Adipocyte (in vitro differentiated cells): Measurements from ENCODE around the gene PLEKHF1.
"Not testable (repeated sequence)": the region's sequence is repeated elsewhere in the genome, so short reads cannot be mapped to it uniquely, and the experiment has no call there.

ENCODE experiments used
- DNase-seq: peaks from one replicate; pipeline ENCODE4 v3.0.0-alpha.2; 2015; ENCODE audit warnings: low read depth
- H3K27me3 ChIP-seq: replicated peaks from 2 replicates; pipeline ENCODE4 v1.7.0; 2013; ENCODE audit warnings: mild to moderate bottlenecking, low read length, moderate library complexity; ENCODE audit not compliant: control insufficient read depth, insufficient read depth
- H3K36me3 ChIP-seq: 2 replicates; pipeline ENCODE4 v1.7.0; 2013; ENCODE audit warnings: low read length, mild to moderate bottlenecking, moderate library complexity; ENCODE audit not compliant: control insufficient read depth, insufficient read depth, severe bottlenecking
- H3K4me1 ChIP-seq: 2 replicates; pipeline ENCODE4 v1.7.0; 2013; ENCODE audit warnings: mild to moderate bottlenecking, low read length, moderate library complexity; ENCODE audit not compliant: control insufficient read depth, insufficient read depth
- H3K4me3 ChIP-seq: 2 replicates; pipeline ENCODE4 v1.7.0; 2013; ENCODE audit warnings: mild to moderate bottlenecking, low read length, moderate library complexity
- H3K9ac ChIP-seq: 2 replicates; pipeline ENCODE4 v1.7.0; 2013; ENCODE audit warnings: mild to moderate bottlenecking, low read length, moderate library complexity
- H3K9me3 ChIP-seq: 2 replicates; pipeline ENCODE4 v1.7.0; 2013; ENCODE audit warnings: mild to moderate bottlenecking, low read length, moderate library complexity; ENCODE audit not compliant: control insufficient read depth

The PLEKHF1 gene

DNA sequence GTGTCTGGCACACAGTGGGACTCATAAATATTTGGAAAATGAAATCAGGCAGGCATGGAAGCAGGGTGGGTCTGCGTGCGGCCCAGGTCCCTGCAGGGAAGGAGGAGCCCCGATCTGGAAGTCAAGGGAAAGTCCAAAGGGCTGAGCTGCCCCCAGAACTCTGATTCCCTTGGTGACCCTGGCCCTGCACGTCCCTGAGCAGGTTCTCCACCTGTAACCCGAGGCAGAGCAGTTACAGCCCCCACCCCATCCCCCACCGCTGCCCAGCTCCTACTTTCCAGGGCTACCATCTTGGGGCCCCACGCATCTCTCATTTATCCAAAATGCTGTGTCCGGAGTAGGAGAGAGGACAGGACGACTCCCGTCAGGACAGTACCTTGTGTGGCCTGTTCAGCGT is 2.1 kb downstream of the PLEKHF1 start:
- Histone ChIP-seq H3K9ac (peak overlapping the region; percentile 95), H3K4me3 (peak overlapping the region; percentile 82), H3K9me3 (no peaks in the 10 kb centered on the region), H3K36me3 (no peaks in the 10 kb centered on the region), H3K4me1 (peaks cover 62% of the 10 kb centered on the region), H3K27me3 (no peaks in the 10 kb centered on the region)
- DNase-seq = no peak

DNA sequence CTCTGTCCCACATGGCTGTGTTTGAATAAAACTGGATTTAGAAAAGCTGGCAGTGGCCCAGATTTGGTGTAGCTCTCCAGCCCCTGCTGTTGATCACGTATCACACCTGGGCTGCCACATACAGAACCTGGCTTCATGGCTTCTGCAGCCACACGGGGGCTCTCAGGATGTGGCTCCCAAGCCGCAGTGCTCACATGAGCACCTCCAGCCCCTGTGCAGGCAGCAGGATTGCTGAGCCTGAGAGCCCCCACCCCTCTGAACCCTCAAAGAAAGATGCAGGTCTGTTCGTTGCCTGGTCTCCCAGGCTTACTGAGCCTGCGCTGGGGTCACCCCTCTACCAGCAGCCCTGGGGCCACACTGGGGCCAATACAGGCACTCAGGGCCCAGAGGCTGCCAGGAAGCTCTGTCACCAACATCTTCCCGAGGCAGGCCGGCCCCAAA is 2.7 kb downstream of the PLEKHF1 start:
- DNase-seq = no peak
- peak overlapping the region; percentile 82 for H3K4me3 ChIP-seq
- no peaks in the 10 kb centered on the region for H3K36me3 ChIP-seq
- no peaks in the 10 kb centered on the region for H3K9me3 ChIP-seq
- H3K27me3 ChIP-seq = no peaks in the 10 kb centered on the region
- H3K4me1 ChIP-seq = peaks cover 60% of the 10 kb centered on the region
- peak overlapping the region; percentile 95 for H3K9ac ChIP-seq

DNA sequence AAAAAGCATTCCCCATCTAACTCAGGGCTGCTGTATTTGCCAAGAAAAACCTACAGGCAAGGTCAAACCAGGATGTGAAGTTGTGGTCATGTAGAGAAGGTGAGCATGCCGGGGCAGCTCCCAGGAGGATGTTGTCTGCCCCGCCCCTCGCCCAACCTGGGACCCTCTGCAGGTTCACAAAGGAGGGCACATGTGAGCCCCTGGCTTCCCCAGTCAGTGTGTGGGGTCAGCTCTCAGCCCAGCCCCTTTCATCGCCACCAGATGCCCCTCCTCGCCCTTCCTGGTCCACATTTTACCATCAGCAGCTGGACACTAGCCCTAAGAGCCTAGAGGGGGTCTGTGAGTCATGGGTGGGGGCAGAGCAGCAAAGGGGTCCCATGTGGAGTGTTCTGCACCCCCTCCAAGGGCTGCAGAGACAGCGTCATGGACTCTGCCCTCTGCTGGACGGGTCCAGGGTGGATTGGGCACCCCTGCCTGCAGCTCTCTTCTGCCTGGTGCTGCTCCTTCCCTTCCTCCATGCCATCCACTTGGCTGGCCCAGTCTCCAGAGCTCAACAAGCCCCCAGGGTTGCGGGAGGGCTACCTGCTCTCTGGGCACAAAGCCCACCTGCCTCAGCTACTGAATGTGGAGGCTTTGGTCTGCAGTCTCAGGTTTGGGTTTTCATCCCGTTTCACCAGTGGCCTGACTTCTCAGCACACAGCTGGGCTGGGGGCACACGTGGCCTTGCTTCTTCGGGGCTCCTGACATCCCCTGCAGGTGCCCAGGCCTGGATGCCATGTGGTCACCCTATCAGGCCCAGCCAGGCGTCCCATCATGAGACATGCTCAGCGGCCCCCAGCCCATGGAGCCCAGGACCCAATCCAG is 3.7 kb downstream of the PLEKHF1 start:
- H3K4me3 ChIP-seq = no peak overlapping the region
- H3K36me3 ChIP-seq = peaks cover 2% of the 10 kb centered on the region
- H3K4me1 ChIP-seq = peaks cover 51% of the 10 kb centered on the region
- H3K9ac ChIP-seq = peak overlapping the region; percentile 95
- no peak for DNase-seq
- H3K9me3 ChIP-seq = no peaks in the 10 kb centered on the region
- H3K27me3 ChIP-seq = no peaks in the 10 kb centered on the region

DNA sequence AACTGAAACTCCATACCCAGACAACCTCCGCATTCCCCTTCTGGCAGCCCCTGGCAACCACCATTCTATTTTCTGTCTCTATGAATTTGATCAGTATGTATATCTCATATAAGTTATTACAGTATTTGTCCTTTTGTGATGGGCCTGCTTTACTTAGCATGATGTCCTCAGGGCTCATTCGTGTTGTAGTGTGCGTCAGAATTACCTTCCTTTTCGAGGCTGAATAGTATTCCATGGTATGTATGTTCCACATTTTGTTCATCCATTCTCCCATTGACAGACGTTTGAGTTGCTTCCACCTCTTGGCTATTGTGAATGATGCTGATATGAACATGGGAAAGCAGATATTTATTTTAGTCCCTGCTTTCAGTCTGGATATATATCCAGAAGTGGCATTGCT is 5.0 kb downstream of the PLEKHF1 start:
- Histone ChIP-seq H3K36me3 (peaks cover 15% of the 10 kb centered on the region), H3K4me3 (no peak overlapping the region), H3K9ac (no peak overlapping the region), H3K27me3 (no peaks in the 10 kb centered on the region), H3K9me3 (no peaks in the 10 kb centered on the region), H3K4me1 (peaks cover 47% of the 10 kb centered on the region)
- DNase-seq = no peak

DNA sequence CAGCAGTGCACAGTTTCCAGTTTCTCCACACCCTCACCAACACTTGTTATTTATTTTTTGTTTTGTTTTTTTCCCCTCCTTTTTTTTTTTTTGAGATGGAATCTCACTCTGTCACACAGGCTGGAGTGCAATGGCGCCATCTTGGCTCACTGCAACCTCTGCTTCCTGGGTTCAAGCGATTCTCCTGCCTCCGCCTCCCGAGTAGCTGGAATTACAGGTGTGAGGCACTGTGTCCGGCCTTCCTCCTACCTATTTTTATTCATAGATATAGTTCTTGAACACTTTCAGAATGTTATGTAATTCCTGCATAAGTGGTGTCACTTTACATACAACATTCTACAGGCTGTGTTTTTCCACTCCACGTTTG is 5.7 kb downstream of the PLEKHF1 start:
- not testable (repeated sequence) for H3K9me3 ChIP-seq, DNase-seq, H3K4me3 ChIP-seq, H3K9ac ChIP-seq, H3K27me3 ChIP-seq
- peaks cover 22% of the 10 kb centered on the region for H3K36me3 ChIP-seq
- peaks cover 54% of the 10 kb centered on the region for H3K4me1 ChIP-seq

DNA sequence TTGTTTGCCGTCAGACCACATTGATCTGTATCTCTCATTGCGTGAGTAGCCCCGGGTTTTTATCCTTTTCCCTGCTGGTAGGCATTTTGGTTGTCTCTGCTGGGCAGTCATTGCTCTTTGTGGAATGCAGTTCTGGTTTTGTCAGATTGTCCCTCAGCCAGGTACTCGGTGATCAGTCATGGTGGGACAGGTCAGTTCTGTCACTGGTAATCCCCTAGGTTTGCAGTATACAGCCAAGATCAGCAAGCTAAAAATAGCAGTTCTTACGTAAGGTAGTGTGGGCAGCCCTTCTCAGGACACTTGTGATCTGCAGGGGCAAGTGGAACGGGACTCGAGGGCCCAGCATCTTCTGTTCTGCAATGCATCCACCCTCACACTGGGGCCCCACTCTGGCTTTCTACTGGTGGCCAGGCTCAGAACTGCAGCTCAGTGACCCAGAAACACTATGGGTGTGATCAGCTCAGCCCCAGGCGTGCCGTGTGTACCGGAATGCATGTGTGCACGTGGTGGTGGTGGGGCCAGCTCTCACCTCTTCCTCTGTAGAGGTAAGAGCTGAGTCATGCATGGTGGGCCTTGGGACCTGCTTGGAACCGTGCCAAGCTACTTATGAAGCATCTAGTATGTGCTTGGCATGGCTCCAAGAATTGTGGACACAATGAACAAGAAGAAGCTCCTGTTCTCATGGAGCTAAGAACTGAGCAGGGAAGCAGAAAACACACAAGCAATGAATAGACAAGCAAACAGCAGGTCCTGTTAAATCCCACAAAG is 6.3 kb downstream of the PLEKHF1 start:
- H3K36me3 ChIP-seq = peaks cover 28% of the 10 kb centered on the region
- H3K27me3 ChIP-seq = no peaks in the 10 kb centered on the region
- peaks cover 59% of the 10 kb centered on the region for H3K4me1 ChIP-seq
- no peaks in the 10 kb centered on the region for H3K9me3 ChIP-seq
- no peak overlapping the region for H3K9ac ChIP-seq
- DNase-seq = no peak
- no peak overlapping the region for H3K4me3 ChIP-seq

DNA sequence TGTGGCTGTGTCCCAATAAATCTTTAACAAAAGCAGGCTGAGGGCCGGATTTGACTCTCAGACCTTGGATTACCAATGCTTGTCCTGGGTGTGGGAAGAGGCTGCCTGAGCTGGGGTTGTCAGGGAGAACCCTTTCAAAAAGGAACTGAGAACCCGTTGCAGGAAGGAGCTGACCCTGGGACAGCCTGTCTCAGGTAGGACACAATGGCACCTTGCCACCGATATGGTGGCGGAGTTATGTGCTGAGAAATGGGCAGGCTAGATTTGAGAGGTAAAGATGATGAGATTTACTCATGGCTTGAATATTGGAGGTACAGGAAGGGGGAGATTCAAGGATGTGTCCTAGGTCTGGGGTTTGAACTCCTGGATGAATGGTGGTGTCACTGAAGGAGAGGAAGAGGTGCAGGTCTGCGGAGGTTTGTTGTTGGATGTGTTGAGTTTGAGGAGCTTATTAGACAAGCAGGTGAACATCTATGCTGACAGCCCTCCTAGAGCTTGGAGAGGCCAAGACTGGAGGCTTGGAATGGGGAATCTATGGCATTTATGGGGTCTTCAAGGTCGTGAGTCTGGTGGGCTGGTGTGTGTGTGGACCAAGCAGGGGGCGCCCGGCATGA is 7.2 kb downstream of the PLEKHF1 start:
- H3K9me3 ChIP-seq = no peaks in the 10 kb centered on the region
- peaks cover 35% of the 10 kb centered on the region for H3K36me3 ChIP-seq
- no peak for DNase-seq
- H3K4me1 ChIP-seq = peaks cover 62% of the 10 kb centered on the region
- H3K9ac ChIP-seq = no peak overlapping the region
- H3K4me3 ChIP-seq = no peak overlapping the region
- H3K27me3 ChIP-seq = no peaks in the 10 kb centered on the region

DNA sequence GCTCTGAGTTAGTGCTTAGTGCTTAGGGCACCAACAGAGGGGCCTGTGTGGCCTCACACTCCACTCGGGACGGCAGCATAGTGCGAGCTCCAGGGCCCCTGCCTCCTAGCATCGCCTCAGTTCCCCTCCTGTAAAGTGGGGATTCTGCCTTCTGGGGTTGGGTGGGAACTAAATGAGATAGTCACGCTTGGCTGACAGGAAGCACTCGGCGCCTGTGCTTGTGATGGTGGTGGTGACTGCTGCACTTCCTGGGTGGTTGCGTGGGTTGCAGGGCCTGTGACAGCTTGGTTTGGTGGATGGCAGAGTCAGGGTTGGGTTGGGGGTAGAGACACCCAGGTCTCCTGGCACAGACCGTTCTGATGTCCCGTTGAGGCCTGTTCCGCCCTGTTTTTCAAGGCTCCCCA is 7.7 kb downstream of the PLEKHF1 start:
- DNase-seq = no peak

DNA sequence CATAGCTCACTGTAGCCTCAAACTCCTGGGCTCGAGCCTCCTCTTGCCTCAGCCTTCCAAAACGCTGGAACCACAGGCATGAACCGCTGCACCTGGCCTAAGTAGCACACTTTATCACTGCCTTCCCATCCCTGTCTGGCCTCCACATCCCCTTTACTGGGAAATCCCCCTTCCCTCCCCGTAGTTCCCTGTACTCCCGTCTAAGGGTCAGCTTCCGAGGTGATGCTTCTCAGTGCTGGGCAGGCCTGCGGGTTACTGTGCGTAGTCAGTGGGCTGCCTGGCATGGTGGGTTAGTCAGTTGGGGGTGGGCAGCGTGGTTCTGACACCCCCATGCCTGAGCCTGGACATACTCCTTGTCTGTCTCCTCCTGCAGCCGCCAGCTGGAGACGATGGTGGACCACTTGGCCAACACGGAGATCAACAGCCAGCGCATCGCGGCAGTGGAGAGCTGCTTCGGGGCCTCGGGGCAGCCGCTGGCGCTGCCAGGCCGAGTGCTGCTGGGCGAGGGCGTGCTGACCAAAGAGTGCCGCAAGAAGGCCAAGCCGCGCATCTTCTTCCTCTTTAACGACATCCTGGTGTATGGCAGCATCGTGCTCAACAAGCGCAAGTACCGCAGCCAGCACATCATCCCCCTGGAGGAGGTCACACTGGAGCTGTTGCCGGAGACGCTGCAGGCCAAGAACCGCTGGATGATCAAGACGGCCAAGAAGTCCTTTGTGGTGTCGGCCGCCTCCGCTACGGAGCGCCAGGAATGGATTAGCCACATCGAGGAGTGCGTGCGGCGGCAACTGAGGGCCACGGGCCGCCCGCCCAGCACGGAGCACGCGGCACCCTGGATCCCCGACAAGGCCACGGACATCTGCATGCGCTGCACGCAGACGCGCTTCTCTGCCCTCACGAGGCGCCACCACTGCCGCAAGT is 8.4 kb downstream of the PLEKHF1 start:
- Histone ChIP-seq H3K9ac (no peak overlapping the region), H3K9me3 (no peaks in the 10 kb centered on the region), H3K36me3 (peaks cover 35% of the 10 kb centered on the region), H3K4me1 (peaks cover 62% of the 10 kb centered on the region), H3K27me3 (no peaks in the 10 kb centered on the region), H3K4me3 (no peak overlapping the region)
- DNase-seq = no peak

More for the DNA sequence above, 7.7 kb downstream of the PLEKHF1 start:
- no peaks in the 10 kb centered on the region for H3K27me3 ChIP-seq
- H3K36me3 ChIP-seq = peaks cover 35% of the 10 kb centered on the region
- H3K9ac ChIP-seq = no peak overlapping the region
- H3K4me1 ChIP-seq = peaks cover 62% of the 10 kb centered on the region
- no peak overlapping the region for H3K4me3 ChIP-seq
- no peaks in the 10 kb centered on the region for H3K9me3 ChIP-seq

DNA sequence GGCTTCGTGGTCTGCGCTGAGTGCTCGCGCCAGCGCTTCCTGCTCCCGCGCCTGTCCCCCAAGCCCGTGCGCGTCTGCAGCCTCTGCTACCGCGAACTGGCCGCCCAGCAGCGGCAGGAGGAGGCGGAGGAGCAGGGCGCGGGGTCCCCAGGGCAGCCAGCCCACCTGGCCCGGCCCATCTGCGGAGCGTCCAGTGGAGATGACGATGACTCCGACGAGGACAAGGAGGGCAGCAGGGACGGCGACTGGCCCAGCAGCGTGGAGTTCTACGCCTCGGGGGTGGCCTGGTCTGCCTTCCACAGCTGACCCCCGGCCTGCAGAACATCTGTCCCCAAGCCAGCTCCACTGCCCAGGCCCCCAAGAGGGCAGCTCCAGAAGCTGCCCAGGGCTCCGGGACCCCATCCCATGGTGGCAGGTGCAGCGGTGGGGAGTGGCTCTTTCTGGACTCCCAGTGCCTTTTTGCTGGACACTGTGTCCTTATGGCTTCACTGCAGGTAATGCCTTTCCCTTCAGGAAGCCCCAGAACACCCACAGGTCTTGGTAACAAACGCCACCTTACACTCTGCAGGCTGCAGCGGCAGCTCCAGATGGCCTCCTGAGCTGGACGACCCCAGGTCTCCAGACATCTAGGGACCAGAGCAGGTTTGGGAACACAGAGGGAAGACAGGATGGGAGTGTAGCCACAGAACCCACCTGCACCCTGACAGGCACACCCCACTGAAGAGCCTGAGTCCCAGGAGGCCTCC is 9.3 kb downstream of the PLEKHF1 start:
- no peak for DNase-seq
- Histone ChIP-seq H3K9ac (no peak overlapping the region), H3K27me3 (no peaks in the 10 kb centered on the region), H3K4me3 (no peak overlapping the region), H3K4me1 (peaks cover 62% of the 10 kb centered on the region), H3K9me3 (no peaks in the 10 kb centered on the region), H3K36me3 (peaks cover 35% of the 10 kb centered on the region)
